Stimulated activated CD4-positive, alpha-beta T cell treated with anti-CD3 and anti-CD28 coated beads, Interleukin-4, amount 100 ng/mL, for 24 hours (primary cell): Measurements from ENCODE around the gene WWC2.

Experiments used
- DNase-seq: peaks from one replicate; pipeline ENCODE4 v3.0.0-alpha.2; 2020

The WWC2 gene

DNA sequence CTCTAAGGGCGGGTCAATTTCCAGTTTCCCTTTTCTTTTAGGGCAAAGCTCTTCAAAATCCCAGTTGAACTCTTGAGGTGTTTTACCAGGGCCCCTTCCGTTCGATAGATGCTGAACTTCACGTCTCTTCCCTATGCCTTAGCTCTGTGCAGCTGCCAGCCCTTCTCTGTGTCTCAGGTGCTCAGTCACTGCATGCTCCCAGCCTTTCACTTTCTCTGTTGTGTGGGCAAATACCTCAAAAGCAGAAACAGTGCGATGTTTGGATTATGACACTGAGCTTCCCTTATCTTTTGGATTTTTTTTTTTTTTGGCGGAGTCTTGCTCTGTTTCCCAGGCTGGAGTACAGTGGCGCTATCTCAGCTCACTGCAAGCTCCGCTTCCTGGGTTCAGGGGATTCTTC lies 112.5 kb downstream of the WWC2 start:
- DNase-seq = no peak

DNA sequence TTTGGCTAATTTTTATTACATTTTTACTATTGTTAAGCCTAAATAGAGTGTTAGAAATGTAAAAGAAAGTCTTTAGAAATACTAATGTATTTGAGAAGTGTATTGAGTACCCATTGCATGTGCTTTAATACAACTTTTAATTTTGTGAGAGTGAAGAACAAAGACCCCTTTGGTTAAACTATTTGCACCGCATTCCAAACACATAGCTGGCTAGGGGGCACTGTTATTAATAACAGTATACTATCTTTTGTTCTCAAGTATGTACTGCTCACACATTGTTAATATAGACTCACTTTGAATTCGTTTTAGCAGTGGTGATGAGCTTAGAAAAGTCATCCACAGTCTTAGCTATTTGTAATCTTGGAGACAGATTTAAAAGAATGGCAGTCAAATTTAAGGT lies 114.9 kb downstream of the WWC2 start:
- no peak for DNase-seq

DNA sequence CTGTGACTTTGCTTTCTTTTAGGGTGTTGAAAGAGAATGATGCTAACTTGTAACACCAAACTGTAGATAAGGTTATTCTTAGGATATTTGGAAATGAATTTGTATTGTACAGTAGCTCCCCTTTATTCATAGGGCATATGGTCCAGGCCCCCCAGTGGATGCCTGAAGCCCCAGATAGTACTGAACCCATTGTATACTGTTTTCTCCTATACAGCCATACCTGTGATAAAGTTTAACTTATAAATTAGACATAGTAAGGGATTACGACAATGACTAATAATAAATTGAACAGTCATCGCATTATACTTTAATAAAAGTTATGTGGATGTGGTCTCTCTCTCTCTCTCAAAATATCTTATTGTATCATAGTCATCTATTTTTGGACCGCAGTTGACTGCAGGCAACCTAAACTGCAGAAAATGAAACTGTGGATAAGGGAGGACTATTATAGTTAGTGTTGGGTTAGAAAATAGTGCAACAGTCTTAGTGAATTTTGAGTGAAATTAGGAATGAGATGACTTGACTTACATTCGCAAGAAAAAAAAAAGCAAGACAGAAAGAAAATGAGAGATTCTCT lies 115.9 kb downstream of the WWC2 start:
- no peak for DNase-seq

DNA sequence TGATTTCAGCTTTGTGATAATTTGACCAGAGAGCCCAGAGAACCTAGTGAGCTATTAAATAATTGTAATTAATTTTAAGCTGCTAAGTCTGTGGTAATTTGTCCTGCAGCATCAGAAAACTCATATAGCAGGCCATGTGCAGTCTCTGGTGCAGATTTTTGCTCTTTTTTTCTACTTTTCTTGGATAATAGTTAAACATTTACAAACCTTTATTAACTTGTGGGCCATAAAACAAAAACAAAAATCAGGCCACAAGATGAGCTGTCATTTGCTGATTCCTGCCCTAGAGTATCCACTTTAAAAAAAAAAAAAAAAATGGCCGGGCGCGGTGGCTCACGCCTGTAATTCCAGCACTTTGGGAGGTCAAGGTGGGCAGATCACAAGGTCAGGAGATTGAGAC lies 121.2 kb downstream of the WWC2 start:
- DNase-seq = no peak

DNA sequence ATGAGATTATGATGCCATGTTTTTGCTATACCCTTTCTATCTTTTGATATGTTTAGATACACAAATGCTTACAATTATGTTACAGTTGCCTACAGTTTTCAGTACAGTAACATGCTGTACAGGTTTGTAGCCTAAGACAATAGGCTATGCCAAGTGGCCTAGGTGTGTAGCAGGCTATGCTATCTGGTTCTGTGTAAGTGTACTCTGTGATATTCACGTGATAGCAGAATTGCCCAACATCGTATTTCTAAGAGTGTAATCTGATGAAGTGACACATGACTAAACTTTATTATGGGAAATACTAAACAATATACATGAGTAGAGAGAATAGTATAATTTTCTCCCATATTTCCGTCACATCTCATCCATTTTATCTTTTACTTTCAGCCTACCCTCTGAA lies 124.0 kb downstream of the WWC2 start:
- DNase-seq = no peak

DNA sequence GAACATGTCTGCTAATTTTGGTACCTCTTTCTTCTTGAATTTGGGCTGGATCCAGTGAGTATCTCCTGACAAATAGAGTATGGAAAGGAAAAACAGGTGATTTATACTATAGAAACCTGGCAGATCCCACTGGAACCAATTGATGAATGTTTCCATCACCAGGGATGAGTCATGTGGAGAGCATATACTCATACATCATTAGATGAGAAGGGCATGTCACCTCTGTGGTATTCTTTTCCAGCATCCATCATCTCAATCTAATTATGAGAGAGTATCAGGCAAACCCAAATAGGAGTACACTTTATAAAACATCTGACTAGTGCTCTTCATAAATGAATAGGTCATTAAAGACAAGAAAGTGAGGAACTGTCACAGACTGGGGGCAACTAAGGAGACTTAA lies 130.3 kb downstream of the WWC2 start:
- DNase-seq = no peak

DNA sequence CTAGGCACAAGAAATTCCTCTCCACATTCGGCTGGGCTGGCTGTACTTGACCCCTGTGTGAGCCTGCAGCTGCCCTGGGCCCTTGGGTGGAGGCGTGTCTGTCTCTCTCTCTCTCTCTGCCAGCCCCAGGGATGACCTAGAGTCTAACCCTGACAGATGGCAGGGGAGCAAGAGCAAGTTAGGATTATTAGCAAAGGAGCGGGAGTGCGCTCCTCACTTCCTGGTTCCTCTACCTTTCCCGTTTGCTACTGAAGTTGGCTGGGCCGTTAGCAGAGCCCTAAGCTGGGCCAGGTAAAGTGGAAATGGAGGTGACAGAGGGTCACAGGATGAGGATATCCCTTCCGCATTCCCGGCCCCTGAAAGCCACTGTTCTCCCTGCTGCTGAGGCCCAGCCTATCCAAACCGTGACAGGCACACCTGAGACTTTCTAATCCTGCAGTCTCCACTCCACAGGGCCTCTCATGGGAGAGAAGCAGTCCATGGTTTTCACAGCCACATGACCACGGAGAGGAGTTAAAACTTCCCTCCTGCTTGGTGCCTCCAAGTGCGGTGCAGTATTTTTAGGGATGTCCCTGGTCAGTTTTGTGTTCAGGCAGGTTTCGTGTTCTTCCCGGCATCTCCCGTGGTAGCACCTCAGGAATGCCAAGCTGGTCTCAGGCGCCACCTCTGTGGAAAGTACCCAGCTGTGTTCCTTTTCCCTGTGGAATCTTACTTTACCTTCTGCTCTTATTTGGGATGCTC lies 141.7 kb downstream of the WWC2 start:
- DNase-seq = no peak

DNA sequence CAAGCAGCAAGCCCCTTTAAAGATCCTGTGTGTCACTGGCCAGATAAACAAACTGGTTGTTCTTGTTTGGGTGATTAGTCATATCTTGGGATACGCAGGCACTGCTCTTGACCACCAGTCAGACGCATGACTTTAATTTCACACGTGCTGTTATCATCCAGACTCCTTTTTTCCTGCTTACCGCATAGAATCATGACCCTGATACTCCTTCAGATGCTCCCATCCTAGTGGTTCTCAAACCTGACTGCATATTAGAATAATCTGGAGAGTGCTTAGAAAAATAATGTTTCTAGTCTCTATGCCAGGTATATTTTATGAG lies 142.2 kb downstream of the WWC2 start:
- DNase-seq = no peak

DNA sequence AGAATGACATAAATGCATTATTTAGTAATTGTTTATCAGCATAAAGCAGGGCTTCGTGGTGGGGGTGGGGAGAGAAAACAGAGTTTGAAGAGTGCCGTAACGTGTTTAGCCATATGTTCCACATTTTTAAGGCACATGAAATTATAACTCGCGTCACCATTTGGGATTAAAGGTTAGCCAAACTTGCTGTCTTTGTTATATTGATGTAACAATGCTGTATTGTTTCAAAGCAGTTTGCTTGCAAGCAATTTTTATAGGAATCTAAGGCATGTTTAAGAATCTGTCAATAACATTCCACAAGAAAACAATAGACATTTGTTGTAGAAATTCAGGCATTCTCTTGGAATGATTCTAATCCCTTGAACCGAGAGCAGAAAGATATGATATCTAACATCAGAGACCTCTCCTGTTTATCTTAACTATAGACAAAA lies 142.7 kb downstream of the WWC2 start:
- DNase-seq = no peak

DNA sequence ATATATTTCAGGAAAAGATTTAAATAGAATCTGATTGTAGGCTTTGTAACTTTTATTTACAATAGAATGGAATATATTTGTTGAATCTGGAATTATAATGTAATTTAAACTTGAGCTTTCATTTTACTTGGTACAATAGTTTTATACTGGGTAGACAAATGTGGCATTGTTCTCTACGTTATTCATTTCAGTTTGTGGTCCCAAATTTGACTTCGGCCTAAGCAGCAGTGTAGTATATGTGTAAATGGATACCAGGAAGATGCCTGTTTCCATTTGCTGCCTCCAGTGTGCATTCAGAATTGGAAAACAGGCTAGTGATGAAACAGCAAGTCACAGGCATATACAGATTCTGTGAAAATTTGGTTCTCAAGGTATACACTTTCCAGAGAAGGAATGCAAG lies 143.2 kb downstream of the WWC2 start:
- DNase-seq = no peak

DNA sequence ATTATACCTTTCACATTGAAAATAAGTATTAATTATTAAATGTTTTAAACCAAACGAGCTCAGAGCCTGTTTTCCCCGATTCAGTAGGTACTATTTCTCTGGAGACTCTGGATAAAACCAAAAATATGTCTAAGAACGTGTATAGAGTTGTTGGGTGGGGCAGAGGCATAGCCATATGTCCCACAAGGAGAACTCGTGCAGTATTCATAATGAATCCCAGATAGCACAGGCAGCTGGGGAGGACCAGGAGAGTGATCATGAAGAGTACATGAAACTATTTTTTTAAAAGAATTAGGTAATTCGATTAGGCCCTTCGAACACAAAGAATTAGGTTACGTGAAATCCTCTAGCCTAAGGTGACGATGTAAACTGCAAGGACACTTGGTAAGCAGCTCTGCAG lies 145.0 kb downstream of the WWC2 start:
- DNase-seq = no peak

DNA sequence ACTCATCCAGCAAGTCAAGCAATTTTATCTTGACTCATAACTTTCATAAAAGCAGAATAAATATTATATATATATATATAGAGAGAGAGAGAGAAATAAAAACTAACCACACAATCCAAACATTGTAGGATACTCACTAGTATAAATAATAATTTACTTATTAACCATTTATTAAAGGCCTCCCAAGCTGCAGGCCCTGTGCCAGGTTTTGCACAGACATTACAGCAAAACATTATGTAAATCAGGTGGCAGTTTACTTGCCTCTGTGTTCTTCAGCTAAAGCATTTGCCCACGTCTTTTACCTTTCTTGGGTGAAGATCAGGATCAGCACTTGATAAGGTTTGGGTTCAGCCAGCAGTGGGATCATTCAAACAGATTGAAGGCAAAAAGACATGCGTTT lies 145.4 kb downstream of the WWC2 start:
- DNase-seq = no peak

DNA sequence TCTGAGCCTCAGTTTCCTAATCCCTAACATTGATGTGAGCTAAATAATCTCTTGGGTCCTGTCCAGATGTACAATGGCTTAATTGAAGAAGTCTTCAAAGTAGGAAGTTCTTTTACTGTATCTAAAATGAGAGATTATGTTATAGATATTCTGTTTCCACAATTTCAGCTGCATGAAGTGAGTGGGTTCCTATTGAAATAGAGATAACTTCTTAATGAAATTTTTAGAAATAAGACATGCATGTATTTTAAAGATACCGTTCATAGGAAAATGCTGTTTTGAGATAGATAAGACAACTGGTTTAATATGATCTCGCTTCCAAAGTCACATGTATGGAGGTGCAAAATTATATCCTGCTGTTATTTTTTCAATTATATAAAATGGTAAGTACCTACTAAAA lies 149.1 kb downstream of the WWC2 start:
- DNase-seq = no peak

DNA sequence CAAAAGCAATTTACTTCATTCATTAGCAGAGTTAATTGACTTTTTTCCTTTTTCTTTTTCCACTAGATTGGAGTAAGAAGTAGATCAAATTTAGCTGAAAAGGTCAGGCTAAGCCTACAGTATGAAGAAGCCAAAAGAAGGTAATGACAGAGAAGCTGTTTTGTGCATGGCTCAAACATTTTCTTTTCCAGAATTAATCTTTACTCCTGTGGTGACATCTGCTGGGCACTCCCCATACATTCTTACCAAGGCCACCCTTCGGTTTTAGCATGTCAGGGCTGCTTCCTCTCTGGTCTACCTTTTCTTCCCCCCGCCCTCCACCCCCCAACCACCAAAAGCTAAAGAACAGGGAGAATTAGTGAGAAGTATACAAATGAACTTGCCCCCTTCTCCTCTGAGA lies 150.8 kb downstream of the WWC2 start:
- peak; percentile 15 for DNase-seq

DNA sequence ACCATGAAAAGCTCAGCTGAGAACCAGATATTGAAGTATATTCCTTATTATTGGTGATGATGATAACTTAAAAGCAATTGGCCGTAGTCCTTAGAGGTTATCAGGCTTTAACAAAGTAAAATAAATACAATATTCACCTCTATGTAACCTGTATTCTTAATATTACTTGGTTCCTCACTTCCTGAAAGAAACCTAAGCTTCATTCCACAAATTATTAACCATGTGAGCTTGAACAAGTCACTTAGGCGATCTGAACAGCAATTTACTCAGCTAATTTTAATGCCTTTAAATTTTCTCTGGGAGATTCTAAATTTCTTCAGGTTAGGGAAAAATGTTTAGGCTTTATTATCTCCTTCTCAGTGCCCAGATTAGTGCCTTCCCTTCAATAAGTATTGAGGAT lies 151.8 kb downstream of the WWC2 start:
- no peak for DNase-seq

DNA sequence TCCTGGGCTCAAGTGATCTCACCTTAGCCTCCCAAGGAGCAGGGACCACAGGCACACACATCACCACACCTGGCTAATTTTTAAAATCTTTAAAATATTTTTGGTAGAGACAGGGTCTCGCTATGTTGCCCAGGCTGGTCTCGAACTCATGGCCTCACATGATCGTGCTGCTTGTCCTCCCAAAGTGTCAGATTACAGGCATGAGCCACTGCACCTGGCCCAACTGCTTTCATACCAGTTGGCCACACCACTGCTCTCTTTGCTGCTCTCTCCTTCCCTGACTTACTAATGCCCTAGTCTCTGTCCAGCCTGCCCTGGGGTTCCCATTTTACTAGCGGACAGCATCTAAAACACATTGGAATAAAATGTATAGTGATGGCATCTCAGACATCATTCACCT lies 153.9 kb downstream of the WWC2 start:
- DNase-seq = no peak

DNA sequence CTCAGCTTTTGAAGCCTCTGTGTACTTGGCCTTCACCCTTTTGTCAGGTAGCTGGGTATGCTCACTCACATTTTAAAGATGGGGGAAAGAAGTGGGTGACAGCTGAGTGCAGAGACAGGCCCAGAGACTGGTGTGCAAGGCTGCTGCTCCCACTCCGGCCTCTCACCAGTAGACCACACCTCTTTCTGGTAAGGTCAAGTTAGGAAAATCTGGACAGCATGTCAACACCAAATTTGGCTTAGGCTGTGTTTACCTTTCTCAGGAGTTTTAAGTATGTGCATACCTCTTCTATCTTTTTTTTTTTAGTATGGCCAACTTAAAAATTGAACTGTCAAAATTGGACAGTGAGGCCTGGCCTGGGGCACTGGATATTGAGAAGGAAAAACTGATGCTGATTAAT lies 154.4 kb downstream of the WWC2 start:
- no peak for DNase-seq

DNA sequence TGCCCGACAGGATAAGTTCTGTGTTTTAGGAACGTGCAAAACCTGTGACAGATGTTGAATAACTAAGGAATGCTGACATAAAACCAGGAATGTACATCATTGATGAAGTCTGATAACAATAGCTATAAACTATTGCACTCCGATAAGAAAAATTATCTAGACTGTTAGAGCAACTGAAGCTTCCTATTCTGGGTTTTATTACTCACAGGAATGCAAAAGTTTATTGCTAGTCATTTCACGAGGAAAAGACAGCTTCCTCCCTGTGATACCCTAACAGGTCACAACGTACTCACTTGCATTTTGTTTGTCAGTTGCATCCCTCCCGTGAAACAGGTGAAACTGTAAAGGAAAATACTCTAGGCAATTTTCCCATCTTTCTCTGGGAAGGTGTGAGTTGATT lies 155.1 kb downstream of the WWC2 start:
- DNase-seq = no peak

DNA sequence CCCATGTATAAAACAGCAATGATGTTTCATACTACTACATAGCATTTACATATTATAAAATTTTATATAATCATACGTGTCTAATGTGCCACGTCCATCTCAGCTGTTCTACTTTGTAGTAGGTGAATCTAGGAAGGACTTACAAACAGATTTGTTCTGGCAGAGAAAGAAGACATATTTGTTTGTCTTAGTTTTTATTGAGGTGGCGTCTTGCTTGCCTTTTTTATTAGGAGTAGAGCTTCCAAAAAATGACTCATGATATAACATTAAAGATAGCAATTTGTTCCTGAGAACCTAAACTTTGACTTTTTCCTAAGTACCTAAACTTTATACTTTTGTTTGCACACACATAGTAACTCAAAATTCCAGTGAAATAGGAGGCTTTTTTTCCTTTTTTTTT lies 156.4 kb downstream of the WWC2 start:
- no peak for DNase-seq

DNA sequence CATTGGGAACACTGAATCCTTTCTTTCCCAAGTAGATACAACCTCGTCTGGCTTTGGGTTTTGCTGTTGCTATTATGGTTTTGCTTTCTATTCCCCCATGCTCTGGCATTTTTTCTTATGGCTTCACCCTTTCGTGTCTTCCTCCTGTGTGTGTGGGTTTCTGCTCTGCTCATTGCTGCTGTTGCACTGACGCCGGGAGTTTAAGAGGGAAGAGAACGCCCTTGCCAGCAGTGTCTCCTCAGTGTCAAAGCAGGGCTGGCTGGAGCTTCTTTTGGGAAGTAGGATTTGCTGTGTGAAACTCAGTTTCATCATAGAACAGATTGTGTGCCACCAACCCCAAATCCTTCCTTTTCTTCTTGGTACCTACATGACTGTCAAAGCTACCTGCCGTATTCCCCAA lies 157.3 kb downstream of the WWC2 start:
- no peak for DNase-seq

DNA sequence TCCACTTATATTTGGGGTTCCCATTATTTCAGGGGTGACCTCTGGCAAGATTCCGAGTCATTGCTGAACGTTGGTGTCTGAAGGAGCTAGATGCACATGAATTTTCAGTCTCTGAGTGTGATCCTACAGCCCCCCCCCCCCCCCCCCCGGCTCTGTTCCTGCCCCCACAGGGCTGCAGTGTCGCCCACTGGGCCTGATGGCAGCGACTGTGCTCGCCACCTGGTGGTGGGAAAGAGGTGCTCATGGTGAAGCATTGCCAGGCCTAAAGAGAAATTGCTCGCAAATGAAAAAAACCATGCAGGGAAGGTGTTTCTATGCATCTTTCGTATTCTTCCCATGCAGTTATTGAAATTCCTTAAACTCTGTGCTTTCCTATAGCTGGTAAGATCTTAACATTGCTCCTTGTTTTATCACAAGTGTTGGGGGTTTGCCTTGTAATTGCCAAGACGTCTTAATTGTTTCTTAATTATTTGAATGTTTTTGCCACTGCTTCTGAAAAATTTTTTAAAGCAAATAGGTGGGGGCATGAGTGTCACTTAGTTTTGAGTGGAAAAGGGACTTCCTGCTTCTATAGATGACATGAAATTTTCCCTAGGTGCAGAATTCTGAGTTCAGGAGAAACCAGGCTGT lies 157.8 kb downstream of the WWC2 start:
- DNase-seq = peak; percentile 47

DNA sequence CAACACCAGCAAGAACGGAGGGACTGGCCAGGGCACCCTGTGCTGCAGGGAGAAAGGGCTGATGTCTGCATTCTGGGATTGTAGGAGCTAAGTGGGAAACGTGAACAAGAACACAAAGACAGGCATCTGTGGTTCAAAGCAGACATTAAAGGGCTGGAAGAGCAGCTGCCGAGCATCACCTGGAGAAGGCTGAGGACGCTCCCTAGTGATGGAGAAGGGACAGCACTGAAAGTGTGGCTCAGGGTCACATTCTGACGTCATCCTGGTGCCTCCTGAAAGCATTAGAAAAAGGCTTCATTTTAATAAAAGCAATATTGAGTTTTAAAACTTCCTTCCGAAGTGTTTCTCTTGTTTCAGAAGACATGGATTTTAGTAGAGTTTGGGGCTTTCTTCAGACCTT lies 158.8 kb downstream of the WWC2 start:
- DNase-seq = no peak

DNA sequence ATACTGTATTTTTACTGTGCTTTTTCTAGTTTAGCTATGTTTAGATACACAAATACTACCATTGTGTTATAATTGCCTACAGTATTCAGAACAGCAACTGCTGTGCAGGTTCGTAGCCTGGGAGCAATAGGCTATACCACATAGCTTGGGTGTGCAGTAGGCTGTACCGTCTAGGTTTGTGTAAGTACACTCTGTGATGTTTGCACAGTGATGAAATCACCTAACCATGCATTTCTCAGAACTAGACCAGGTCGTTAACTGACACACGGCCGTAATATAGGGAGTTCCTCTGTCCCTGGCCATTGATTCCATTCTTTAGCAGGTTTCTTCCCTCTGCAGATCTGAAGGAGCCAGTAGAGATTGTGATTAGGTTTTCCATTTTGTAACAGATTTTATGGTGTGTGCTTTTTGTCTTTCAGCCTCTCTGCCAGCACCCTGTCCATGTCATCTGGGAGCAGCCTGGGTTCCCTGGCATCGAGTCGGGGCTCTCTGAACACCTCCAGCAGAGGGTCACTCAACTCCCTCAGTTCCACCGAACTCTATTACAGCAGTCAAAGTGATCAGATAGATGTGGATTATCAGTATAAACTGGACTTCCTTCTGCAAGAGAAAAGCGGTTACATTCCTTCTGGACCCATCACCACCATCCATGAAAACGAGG lies 161.6 kb downstream of the WWC2 start:
- no peak for DNase-seq
